Upper lobe of right lung (tissue), 1 donor: ENCODE data around the gene COQ9. TPM values are rescaled to one million over a fixed set of nuclear protein-coding genes. Genes with fewer than 3 reads are reported as not detected.

ENCODE experiments used
- ATAC-seq: fragments of 200-7000 bp; cut with Tn5 transposase; one replicate; pipeline ENCODE4 v1.9.1; 2020; ENCODE audit warnings: mild to moderate bottlenecking, moderate library complexity
- DNase-seq: peaks from one replicate; pipeline ENCODE4 v3.0.0-alpha.2; 2020
- H3K27ac ChIP-seq: fragments of 200-600 bp; one replicate; pipeline ENCODE4 v1.8.0; 2022
- H3K27me3 ChIP-seq: fragments of 200-600 bp; one replicate; pipeline ENCODE4 v1.8.0; 2022; ENCODE audit warnings: mild to moderate bottlenecking
- H3K36me3 ChIP-seq: fragments of 200-600 bp; one replicate; pipeline ENCODE4 v1.8.0; 2022
- H3K4me1 ChIP-seq: fragments of 200-600 bp; one replicate; pipeline ENCODE4 v1.8.0; 2022
- H3K4me3 ChIP-seq: fragments of 200-600 bp; one replicate; pipeline ENCODE4 v1.8.0; 2022; ENCODE audit warnings: mild to moderate bottlenecking
- H3K9me3 ChIP-seq: fragments of 200-600 bp; one replicate; pipeline ENCODE4 v1.8.0; 2022
- CTCF ChIP-seq: fragments of 200-600 bp; IDR thresholded peaks from one replicate; pipeline ENCODE4 v1.8.0; 2022; ENCODE audit warnings: antibody characterized with exemption
- intact Hi-C: fragments of 100-400 bp; cut with DNase I; formaldehyde crosslinking; loops from one replicate; pipeline ENCODE4 v1.11.0; 2022
- total RNA-seq: library from RNA; stranded (reverse); fragmentation: NEBNext Ultra II Directional; extraction: Animal tissue kit (Norgen Biotek cat#: 25700); gene quantifications from one replicate; pipeline ENCODE4 v1.2.1, GENCODE V29; 2021
- donor health status: DM: no; HTN: yes; CAD: no; lungs with severe emphysema.

Gene COQ9
- total RNA-seq, 1 donor from 2014 or later = 35.2 TPM

GRCh38 chr16:57478396-57479204 is 31.3 kb downstream of the COQ9 start:
- peaks cover 52% of the 10 kb centered on the region for H3K4me1 ChIP-seq
- TF ChIP-seq CTCF = no peak
- peak overlapping the region; percentile 55 for H3K4me3 ChIP-seq
- H3K36me3 ChIP-seq = peaks cover 12% of the 10 kb centered on the region
- H3K27me3 ChIP-seq = no peaks in the 10 kb centered on the region
- ATAC-seq = no peak
- H3K27ac ChIP-seq = peak overlapping the region; percentile 66
- intact Hi-C loops = loop anchor here (5.0 kb wide), 1 partner anchor 39 kb away; no protein-coding TSS in a partner anchor
- no peak for DNase-seq
- H3K9me3 ChIP-seq = no peaks in the 10 kb centered on the region

- peaks cover 52% of the 10 kb centered on the region for H3K4me1 ChIP-seq
- intact Hi-C loops = loop anchor here (5.0 kb wide), 1 partner anchor 38 kb away; no protein-coding TSS in a partner anchor
- peaks cover 4% of the 10 kb centered on the region for H3K36me3 ChIP-seq
- H3K9me3 ChIP-seq = no peaks in the 10 kb centered on the region
- no peak for ATAC-seq
- peak overlapping the region; percentile 66 for H3K27ac ChIP-seq
- peak overlapping the region; percentile 55 for H3K4me3 ChIP-seq
- TF ChIP-seq CTCF = no peak
- DNase-seq = no peak
- H3K27me3 ChIP-seq = no peaks in the 10 kb centered on the region
Measured at GRCh38 chr16:57479205-57479975, 32.1 kb downstream of the COQ9 start.

- no peaks in the 10 kb centered on the region for H3K36me3 ChIP-seq
- ATAC-seq (peak; percentile 82), DNase-seq (peak; percentile 85)
- intact Hi-C loops = loop anchor here (5.0 kb wide), 1 partner anchor 37 kb away; no protein-coding TSS in a partner anchor
- no peaks in the 10 kb centered on the region for H3K27me3 ChIP-seq
- no peaks in the 10 kb centered on the region for H3K9me3 ChIP-seq
- H3K4me1 ChIP-seq = peaks cover 56% of the 10 kb centered on the region
- peak overlapping the region; percentile 66 for H3K27ac ChIP-seq
- H3K4me3 ChIP-seq = peak overlapping the region; percentile 55
- TF ChIP-seq CTCF = no peak
Measured at GRCh38 chr16:57479976-57480753, 32.9 kb downstream of the COQ9 start.

- Histone ChIP-seq H3K4me3 (no peak overlapping the region), H3K4me1 (peaks cover 60% of the 10 kb centered on the region), H3K27ac (peak overlapping the region; percentile 66), H3K27me3 (no peaks in the 10 kb centered on the region), H3K9me3 (no peaks in the 10 kb centered on the region), H3K36me3 (no peaks in the 10 kb centered on the region)
- intact Hi-C loops = no loop called here
- TF ChIP-seq CTCF = no peak
- DNase-seq (no peak), ATAC-seq (no peak)
Measured at GRCh38 chr16:57480754-57481230, 33.5 kb downstream of the COQ9 start.

GRCh38 chr16:57481421-57481820 is 34.1 kb downstream of the COQ9 start:
- DNase-seq (no peak), ATAC-seq (no peak)
- H3K27me3 ChIP-seq = no peaks in the 10 kb centered on the region
- no peak for TF ChIP-seq CTCF
- intact Hi-C loops = no loop called here
- H3K4me1 ChIP-seq = peaks cover 54% of the 10 kb centered on the region
- H3K4me3 ChIP-seq = no peak overlapping the region
- H3K27ac ChIP-seq = no peak overlapping the region
- no peaks in the 10 kb centered on the region for H3K9me3 ChIP-seq
- no peaks in the 10 kb centered on the region for H3K36me3 ChIP-seq
